Left cardiac atrium (tissue), 4 donors: Measurements from ENCODE around the gene SHC3. TPM values are rescaled to one million over a fixed set of nuclear protein-coding genes. Genes with fewer than 3 reads are reported as not detected.

ENCODE experiments used
- ATAC-seq, 2 donors: fragments of 200-7000 bp; cut with Tn5 transposase; one replicate each; pipeline ENCODE4 v1.9.1; 2020; ENCODE audit warnings: mild to moderate bottlenecking in 2 of 2, moderate library complexity in 2 of 2
- DNase-seq: peaks from one replicate; pipeline ENCODE4 v3.0.0-alpha.2; 2020
- intact Hi-C, 2 donors: fragments of 100-400 bp; cut with DNase I; formaldehyde crosslinking; loops; one replicate each; pipeline versions ENCODE4 v1.14.1 to v1.15.1; 2022 to 2023
- total RNA-seq, 2 donors: library from RNA; stranded (reverse); fragmentation: NEBNext Ultra II Directional; extraction: Animal tissue kit (Norgen Biotek cat#: 25700); gene quantifications; one replicate each; pipeline ENCODE4 v1.2.1, GENCODE V29; 2021
- donor health status: DM: no; HTN: yes; CAD: no.
- donor health status: DM: no; HTN: yes; CAD: no; lungs with severe emphysema.
- donor health status: DM: yes; HTN: yes; CAD: no.
- donor health status: Dilated cardiomyopathy.

Gene SHC3
- total RNA-seq, 2 donors from 2014 or later = 1.5 to 2.7 TPM

DNA sequence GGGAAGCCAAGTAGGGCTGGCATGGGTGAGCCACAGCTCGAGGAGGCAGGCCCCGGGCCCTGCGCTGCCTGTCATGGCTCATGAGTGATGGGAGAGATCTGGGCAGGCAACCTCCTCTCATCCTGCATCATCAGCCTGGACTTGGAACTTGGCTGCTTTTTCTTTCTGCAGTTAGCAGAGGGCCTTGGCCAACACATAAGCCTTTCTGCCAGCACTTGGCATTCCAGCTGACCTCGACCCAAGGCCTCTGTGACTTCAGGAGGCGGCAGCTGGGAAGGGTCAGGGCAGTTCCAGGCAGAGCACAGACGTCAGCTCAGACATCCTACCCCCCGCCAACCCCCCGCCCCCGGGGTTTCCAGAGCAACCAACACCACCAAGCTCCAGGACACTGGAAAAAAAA lies 179.7 kb downstream of the SHC3 start:
- intact Hi-C loops = loop anchor here (10.0 kb wide), 2 partner anchors 124 to 214 kb away; no protein-coding TSS in a partner anchor
- peak; percentile 85 for DNase-seq
- ATAC-seq = peak; percentile 86 to 90

DNA sequence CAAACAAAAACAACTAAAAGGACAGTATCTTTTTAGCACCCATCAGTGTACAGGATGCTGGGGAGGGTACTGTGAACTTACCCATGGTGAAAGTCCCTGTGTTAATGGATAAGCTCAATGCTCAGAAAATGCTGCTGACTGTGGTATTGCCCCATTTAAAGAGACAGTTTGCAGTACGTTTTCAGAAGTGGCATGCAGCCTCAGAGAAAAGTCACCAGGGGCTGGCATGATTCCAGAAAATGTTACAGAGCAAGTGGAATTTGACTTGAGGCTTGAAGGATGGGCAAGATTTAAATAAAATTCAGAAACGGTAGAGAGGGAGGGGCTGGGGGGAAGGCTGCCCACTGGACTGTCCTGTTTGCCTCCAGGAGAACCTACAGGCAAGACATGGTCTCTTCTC lies 180.1 kb downstream of the SHC3 start:
- ATAC-seq (no peak), DNase-seq (no peak)
- intact Hi-C loops = loop anchor here (10.0 kb wide), 2 partner anchors 124 to 214 kb away; no protein-coding TSS in a partner anchor

DNA sequence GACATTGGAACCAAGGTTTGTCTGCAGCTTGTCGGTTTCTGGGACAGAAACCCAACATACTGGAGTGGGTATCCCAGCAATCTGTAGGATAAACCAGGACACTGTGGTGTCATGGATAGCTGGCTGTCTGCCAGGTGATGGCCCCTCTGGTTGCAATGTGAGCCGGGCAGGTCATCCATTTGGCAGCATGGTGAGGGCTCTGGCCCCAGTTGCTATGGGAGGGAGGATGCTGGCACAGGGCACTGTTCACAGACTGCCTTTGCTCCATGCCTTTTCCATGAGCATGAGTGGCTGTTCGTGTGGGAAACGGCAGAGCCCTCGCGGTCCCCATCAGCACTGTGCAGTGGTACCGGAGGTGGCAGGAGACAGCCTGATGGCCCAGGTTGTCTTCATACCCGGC lies 181.0 kb downstream of the SHC3 start:
- ATAC-seq (no peak), DNase-seq (no peak)
- intact Hi-C loops = loop anchor here (10.0 kb wide), 2 partner anchors 123 to 213 kb away; no protein-coding TSS in a partner anchor

DNA sequence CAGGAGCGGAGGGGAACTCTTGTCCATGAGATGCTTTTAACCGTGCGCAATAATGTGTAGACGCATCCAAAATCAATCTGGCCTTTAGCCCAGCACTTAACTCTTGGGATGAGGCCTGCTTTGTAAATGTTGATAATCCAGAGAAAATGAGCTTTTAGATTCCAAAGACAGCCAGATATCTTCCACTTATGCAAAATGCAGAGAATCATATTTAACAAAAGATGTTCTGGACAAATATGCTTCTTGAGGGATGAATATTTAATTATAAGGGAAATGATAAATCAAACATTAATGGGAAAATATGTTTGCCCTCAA lies 181.7 kb downstream of the SHC3 start:
- ATAC-seq = no peak
- no peak for DNase-seq
- intact Hi-C loops = loop anchor here (10.0 kb wide), 2 partner anchors 122 to 212 kb away; no protein-coding TSS in a partner anchor

- DNase-seq (no peak), ATAC-seq (no peak)
- intact Hi-C loops = loop anchor here (10.0 kb wide), 2 partner anchors 121 to 211 kb away; no protein-coding TSS in a partner anchor
Observed at GRCh38 chr9:88996046-88996920, 182.3 kb downstream of the SHC3 start.

- DNase-seq (no peak), ATAC-seq (no peak)
- intact Hi-C loops = loop anchor here (10.0 kb wide), 2 partner anchors 121 to 211 kb away; no protein-coding TSS in a partner anchor
Observed at GRCh38 chr9:88995627-88996026, 183.0 kb downstream of the SHC3 start.

DNA sequence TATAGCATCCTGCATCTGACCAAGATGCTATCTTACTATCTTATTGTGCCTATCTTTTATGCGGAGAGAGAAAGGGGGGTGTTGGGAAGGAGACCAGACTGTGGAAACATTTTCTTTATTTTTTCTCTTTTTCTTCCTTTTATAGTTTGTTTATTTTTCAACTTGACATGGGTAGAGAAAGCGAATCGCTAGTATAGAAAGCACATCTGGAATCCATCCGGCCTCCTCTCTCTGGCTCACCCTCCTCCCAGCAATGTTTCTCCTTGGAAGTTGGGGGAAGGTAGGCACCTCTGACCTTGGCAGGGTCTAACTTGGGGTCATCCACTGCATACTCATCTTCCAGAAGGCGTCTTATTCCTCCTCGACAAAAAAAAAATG lies 183.4 kb downstream of the SHC3 start:
- ATAC-seq = no peak
- intact Hi-C loops = loop anchor here (10.0 kb wide), 2 partner anchors 120 to 210 kb away; no protein-coding TSS in a partner anchor

GRCh38 chr9:88994469-88995199 lies 184.0 kb downstream of the SHC3 start:
- no peak for DNase-seq
- no peak for ATAC-seq
- intact Hi-C loops = loop anchor here (5.0 to 10.0 kb wide), 4 partner anchors 42 to 212 kb away; no protein-coding TSS in a partner anchor

More for the DNA sequence above, 183.4 kb downstream of the SHC3 start:
- DNase-seq = no peak

- DNase-seq (peak; percentile 48), ATAC-seq (no peak)
- intact Hi-C loops = loop anchor here (5.0 to 10.0 kb wide), 4 partner anchors 42 to 212 kb away; no protein-coding TSS in a partner anchor
Observed at GRCh38 chr9:88993871-88994460, 184.7 kb downstream of the SHC3 start.

DNA sequence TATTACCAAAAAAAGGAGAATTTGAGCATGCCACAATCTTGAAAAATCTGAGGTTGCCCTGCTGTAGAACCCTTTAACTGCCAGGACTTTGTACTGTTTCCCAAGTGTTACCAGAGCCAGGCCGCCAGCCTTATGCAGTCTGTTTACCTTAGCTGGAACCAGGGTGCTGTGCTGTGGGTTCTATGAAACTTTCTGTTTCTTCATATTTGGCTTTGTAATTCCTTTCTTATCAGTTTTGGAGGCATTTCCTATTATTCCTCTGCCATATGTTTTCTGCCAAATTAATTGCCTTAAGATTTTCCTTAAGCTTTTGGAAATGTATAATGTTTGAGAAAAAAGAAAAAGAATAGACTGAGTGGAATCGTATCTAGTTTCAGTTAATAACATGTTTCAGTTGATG lies 185.3 kb downstream of the SHC3 start:
- DNase-seq (no peak), ATAC-seq (no peak)
- intact Hi-C loops = loop anchor here (5.0 to 10.0 kb wide), 4 partner anchors 41 to 211 kb away; no protein-coding TSS in a partner anchor

GRCh38 chr9:88992556-88992955 lies 186.1 kb downstream of the SHC3 start:
- intact Hi-C loops = loop anchor here (5.0 to 10.0 kb wide), 4 partner anchors 40 to 210 kb away; no protein-coding TSS in a partner anchor
- peak in 1 of 2 donors; percentile 10 for ATAC-seq
- peak; percentile 38 for DNase-seq

DNA sequence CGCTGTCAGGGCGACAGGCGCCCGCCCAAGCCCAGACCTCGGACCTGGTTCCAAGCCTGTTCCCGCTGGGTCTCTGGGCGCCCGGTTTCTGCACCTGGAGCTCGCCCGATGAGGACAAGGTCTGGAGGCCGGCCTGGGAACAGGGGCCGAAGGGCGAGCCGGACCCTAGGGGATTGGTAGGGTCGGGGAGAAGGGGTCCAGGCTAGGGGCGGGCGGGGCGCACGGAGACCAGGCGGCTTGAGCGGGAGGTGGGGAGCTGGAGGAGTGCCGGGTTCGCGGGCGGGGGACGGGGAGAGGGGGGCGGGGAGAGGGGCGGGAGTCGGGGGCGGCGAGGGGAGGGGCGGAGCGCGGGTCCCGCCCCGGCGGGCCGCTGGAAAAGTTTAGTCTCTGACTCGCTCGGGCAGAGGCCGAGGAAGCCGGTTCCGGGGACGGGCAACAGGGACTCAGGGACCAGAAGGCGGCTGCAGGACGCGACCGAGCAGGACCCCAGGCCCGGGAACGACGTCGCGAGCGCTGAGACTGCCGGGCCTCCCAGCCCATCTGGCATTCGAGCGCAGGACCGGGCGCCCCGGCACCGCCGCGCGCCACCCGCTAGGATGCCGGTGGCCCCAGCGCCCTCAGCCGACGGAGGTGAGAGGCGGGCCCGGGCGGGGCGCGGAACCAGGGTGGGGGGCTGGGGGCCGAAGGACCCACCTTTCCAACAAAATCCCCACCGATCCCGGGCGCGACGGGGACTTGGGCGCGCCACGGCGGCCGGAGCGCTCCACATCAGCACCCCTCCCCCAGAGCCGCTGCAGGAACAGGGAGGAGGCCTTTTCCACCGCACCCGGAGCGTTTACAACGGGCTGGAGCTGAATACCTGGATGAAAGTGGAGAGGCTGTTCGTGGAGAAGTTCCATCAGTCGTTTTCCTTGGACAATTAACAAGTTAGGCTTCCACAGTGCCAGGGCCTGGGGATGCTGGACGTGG lies 187.3 kb downstream of the SHC3 start, which contains the start of gene S1PR3:
Gene S1PR3, plus strand, starts transcription at position 403 of the 969 bp plus-strand sequence. CDS start 9,733 bp downstream, outside the sequence.
- DNase-seq = peak; percentile 75
- intact Hi-C loops = loop anchor here (5.0 to 10.0 kb wide), 4 partner anchors 39 to 209 kb away; no protein-coding TSS in a partner anchor
- peak; percentile 80 to 88 for ATAC-seq

DNA sequence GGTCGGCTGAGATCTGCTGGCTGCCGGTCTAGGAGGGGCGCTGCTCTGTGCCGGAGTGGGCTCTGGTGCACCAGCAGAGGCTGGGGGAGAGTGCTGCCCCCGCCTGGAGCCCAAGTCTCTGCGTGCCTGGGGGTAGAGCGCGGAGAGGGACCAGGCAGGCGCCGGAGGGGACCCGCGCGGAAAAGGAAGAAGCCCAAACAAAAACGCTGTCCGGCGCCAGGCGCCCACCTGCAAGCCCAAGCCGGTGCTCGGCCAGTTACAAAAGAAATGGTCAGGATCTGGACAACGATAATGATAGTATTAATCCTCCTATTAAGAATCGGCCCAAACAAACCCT lies 187.9 kb downstream of the SHC3 start:
- intact Hi-C loops = loop anchor here (5.0 to 10.0 kb wide), 4 partner anchors 38 to 208 kb away; no protein-coding TSS in a partner anchor
- DNase-seq (peak; percentile 29), ATAC-seq (peak; percentile 32 to 39)

DNA sequence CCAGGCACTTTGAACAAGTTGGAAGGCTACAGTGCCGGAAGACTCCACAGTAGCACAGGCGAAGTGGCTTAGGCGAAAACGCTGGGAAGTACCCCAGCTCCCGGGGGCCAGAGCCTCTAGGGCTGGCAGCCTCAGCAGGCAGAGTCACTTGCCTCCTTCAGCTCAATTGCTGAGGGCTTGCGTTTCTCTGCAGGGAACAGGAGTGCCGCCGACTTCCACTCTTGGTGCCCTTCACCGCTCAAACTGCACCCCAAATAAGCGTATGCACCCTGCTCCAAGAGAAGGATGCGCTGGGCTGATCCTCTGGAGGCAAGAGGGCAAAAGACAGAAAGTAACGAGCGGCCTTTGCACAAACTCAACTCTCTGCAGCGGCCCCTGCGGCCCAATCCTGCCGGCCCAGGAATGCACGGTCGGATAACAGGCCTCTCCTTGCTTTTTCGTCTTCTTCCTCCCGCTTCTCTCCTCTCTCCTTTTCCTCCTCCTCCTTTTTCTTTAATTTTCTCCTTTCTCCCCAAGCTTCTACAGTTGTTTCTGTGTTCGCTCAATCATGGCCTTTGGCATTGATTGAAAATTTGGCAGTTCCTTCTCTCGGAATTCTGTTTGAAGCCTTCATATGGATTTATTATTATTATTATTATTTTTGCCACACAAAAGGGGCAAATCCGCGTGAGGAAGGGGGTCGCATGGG lies 188.4 kb downstream of the SHC3 start:
- ATAC-seq = no peak
- intact Hi-C loops = loop anchor here (5.0 to 10.0 kb wide), 4 partner anchors 38 to 208 kb away; no protein-coding TSS in a partner anchor
- DNase-seq = no peak

DNA sequence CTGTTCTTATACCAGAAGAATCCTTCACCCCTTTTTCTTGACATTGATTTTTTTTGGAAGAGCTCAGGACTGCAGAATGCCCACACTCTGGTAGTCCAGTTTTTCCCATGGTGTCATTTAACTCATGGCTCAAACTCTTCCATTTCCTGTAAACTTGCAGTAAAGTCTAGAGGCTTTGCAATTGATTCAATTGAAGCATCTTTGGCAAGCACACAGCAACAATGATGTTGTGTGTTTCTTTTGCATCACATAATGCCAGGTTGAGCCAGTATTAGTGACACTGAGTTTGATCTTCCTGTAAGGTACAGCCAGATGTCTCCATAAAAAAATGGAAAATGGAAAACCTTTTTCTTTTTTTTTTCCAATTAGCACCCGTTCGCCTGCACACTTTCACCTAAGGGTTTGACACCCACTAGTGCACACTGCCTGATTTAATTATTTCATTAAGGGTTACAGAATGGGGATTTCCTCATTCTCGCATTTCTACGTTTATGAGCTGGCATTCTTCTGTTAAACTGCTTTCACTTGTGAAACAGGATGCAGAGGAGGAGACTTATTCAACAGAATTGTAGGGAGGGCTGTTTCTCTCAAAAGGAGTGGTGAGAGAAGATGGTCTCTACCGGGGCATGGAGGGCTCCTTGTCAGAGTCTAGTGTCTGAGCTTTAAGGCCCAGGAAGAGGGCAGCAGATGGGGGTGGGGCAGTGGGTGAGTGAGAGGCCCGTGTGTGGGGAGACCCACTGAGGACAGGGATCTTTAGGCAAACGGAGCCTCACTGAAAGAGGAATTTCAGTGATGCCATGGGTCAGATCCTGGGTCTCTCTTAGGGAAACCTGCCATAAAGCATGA lies 189.6 kb downstream of the SHC3 start:
- DNase-seq (no peak), ATAC-seq (no peak)
- intact Hi-C loops = no loop called here

- intact Hi-C loops = no loop called here
- ATAC-seq (no peak), DNase-seq (no peak)
Observed at GRCh38 chr9:88987661-88988060, 191.0 kb downstream of the SHC3 start.
